HG03460 (cell line): Measurements from ENCODE around the gene L3MBTL1.

Source experiments
- ATAC-seq: cut with Tn5 transposase; IDR thresholded peaks from one replicate; pipeline ENCODE4 v1.9.1; 2021; ENCODE audit not compliant: unreplicated experiment

Gene L3MBTL1

GRCh38 chr20:43507150-43508080, at the start of gene L3MBTL1:
Gene L3MBTL1 (plus strand): TSS chr20:43507697. CDS start chr20:43513504, 5,807 bp downstream.
- ATAC-seq = no peak

- ATAC-seq = no peak
Observed at GRCh38 chr20:43458422-43458924, 49.0 kb upstream of the L3MBTL1 start.

- ATAC-seq = no peak
Observed at GRCh38 chr20:43459022-43459942, 48.2 kb upstream of the L3MBTL1 start.

GRCh38 chr20:43460172-43460829, 47.2 kb upstream of the L3MBTL1 start:
- ATAC-seq = no peak

- ATAC-seq = no peak
Observed at GRCh38 chr20:43460830-43461200, 46.7 kb upstream of the L3MBTL1 start.

- ATAC-seq = no peak
Observed at GRCh38 chr20:43461894-43462659, 45.4 kb upstream of the L3MBTL1 start.

- no peak for ATAC-seq
Observed at GRCh38 chr20:43462660-43463526, 44.6 kb upstream of the L3MBTL1 start.

- no peak for ATAC-seq
Observed at GRCh38 chr20:43463527-43464218, 43.8 kb upstream of the L3MBTL1 start.

- ATAC-seq = no peak
Observed at GRCh38 chr20:43464219-43464790, 43.2 kb upstream of the L3MBTL1 start.

GRCh38 chr20:43465625-43465943, 41.9 kb upstream of the L3MBTL1 start:
- ATAC-seq = no peak

- ATAC-seq = no peak
Observed at GRCh38 chr20:43467589-43467988, 39.9 kb upstream of the L3MBTL1 start.

- no peak for ATAC-seq
Observed at GRCh38 chr20:43472671-43473380, 34.7 kb upstream of the L3MBTL1 start.

GRCh38 chr20:43473381-43473704, 34.2 kb upstream of the L3MBTL1 start:
- ATAC-seq = no peak

GRCh38 chr20:43477193-43477592, 30.3 kb upstream of the L3MBTL1 start:
- no peak for ATAC-seq

- no peak for ATAC-seq
Observed at GRCh38 chr20:43477619-43478018, 29.9 kb upstream of the L3MBTL1 start.

- no peak for ATAC-seq
Observed at GRCh38 chr20:43490038-43490437, 17.5 kb upstream of the L3MBTL1 start.

- peak; percentile 62 for ATAC-seq
Observed at GRCh38 chr20:43492101-43492500, 15.4 kb upstream of the L3MBTL1 start.

GRCh38 chr20:43495388-43495787, 12.1 kb upstream of the L3MBTL1 start:
- ATAC-seq = no peak
